ENCODE measurements around the gene CERS3. TPM values are rescaled to one million over a fixed set of nuclear protein-coding genes. Genes with fewer than 3 reads are reported as not detected.
A peak's percentile ranks its signal among the peaks of the same experiment; 100 is the strongest.

The CERS3 gene
- total and polyA plus RNA-seq, 4 donors: not detected

DNA sequence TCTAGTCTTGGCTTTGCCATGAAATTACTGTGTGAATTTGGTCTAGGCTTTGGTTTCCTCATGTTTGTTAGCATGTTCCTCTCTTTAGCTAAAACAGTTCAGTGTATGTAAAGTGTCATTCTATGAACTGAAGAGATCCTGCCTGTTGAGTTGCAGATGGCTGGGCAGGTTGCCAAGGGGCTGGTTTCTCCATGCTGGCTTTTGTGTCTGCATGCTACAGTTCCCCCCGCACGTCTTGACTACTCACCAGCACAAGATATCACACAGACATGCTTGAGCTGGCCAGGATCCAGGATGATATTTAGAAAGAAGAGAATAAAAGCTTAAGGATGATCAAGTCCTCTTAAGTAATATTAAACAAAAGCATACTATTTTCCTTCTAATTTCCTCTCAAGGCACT, 90.2 kb downstream of the CERS3 start:
- Histone ChIP-seq H3K27me3 (ENCODE audit: control insufficient read depth in 4 of 4, insufficient read depth in 4 of 4, low read length in 3 of 4) (no peaks in the 10 kb centered on the region), H3K36me3 (ENCODE audit: control insufficient read depth in 4 of 4, insufficient read depth in 3 of 4, low read depth in 1 of 4, low read length in 3 of 4) (no peaks in the 10 kb centered on the region), H3K27ac (ENCODE audit: low read depth in 1 of 2, low read length in 2 of 2) (no peak overlapping the region), H3K9me3 (ENCODE audit: control insufficient read depth in 4 of 4, low read length in 3 of 4) (no peaks in the 10 kb centered on the region), H3K9ac (ENCODE audit: low read depth in 1 of 2, low read length in 2 of 2) (no peak overlapping the region), H3K4me3 (ENCODE audit: low read depth in 1 of 3, low read length in 3 of 3) (no peak overlapping the region), H3K4me1 (ENCODE audit: control insufficient read depth in 4 of 4, insufficient read depth in 4 of 4, low read length in 3 of 4) (no peaks in the 10 kb centered on the region)
- 65% methylated on average over 2 of the region's 2 CpGs for WGBS
- DNase-seq (ENCODE audit: low spot score): peak; percentile 42
- TF ChIP-seq GABPA (IDR thresholded peaks at IDR 0.05 in 1 of 2, conservative IDR thresholded peaks at IDR 0.05 in 1 of 2) (no peak), EGR1 (IDR thresholded peaks at IDR 0.05; ENCODE audit: low read depth in 2 of 2) (no peak), NR2F2 (IDR thresholded peaks at IDR 0.05) (no peak), JUND (IDR thresholded peaks at IDR 0.05) (no peak), FOXA2 (IDR thresholded peaks at IDR 0.05) (no peak), SP1 (IDR thresholded peaks at IDR 0.05) (no peak), HNF4G (IDR thresholded peaks at IDR 0.05) (no peak)
- TF ChIP-seq, protein P1, sequence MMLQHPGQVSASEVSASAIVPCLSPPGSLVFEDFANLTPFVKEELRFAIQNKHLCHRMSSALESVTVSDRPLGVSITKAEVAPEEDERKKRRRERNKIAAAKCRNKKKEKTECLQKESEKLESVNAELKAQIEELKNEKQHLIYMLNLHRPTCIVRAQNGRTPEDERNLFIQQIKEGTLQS (IDR thresholded peaks at IDR 0.05): no peak
- TF ChIP-seq, protein P2, sequence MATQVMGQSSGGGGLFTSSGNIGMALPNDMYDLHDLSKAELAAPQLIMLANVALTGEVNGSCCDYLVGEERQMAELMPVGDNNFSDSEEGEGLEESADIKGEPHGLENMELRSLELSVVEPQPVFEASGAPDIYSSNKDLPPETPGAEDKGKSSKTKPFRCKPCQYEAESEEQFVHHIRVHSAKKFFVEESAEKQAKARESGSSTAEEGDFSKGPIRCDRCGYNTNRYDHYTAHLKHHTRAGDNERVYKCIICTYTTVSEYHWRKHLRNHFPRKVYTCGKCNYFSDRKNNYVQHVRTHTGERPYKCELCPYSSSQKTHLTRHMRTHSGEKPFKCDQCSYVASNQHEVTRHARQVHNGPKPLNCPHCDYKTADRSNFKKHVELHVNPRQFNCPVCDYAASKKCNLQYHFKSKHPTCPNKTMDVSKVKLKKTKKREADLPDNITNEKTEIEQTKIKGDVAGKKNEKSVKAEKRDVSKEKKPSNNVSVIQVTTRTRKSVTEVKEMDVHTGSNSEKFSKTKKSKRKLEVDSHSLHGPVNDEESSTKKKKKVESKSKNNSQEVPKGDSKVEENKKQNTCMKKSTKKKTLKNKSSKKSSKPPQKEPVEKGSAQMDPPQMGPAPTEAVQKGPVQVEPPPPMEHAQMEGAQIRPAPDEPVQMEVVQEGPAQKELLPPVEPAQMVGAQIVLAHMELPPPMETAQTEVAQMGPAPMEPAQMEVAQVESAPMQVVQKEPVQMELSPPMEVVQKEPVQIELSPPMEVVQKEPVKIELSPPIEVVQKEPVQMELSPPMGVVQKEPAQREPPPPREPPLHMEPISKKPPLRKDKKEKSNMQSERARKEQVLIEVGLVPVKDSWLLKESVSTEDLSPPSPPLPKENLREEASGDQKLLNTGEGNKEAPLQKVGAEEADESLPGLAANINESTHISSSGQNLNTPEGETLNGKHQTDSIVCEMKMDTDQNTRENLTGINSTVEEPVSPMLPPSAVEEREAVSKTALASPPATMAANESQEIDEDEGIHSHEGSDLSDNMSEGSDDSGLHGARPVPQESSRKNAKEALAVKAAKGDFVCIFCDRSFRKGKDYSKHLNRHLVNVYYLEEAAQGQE (IDR thresholded peaks at IDR 0.05): no peak

DNA sequence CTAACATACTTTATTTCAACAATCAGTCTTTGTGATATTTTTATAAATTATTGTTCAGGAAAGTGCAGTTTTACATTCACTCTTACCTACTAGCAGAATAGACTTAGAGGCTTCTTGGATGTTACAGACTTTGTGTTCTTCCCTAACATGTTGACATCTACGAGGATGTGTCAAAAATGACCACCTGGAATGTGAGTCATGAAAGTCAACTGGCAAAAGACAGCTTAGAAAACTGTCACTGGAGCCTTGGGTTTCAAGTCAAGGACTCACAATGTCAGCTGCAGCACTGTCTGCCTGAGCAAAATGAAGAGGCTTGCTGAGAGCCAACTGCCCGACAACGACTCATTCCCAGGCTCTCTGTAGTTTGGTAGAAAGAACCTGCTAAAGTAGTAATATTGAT, 91.5 kb downstream of the CERS3 start:
- no peaks in the 10 kb centered on the region for H3K27me3 ChIP-seq (ENCODE audit: control insufficient read depth in 4 of 4, insufficient read depth in 4 of 4, low read length in 3 of 4)
- no peak for TF ChIP-seq RAD21 (IDR thresholded peaks at IDR 0.05)
- TF ChIP-seq, protein P1 (IDR thresholded peaks at IDR 0.05): no peak
- TF ChIP-seq HNF4A (conservative IDR thresholded peaks at IDR 0.05): no peak
- no peak for TF ChIP-seq RXRA (IDR thresholded peaks at IDR 0.05)
- TF ChIP-seq GABPA (IDR thresholded peaks at IDR 0.05 in 1 of 2, conservative IDR thresholded peaks at IDR 0.05 in 1 of 2): no peak
- TF ChIP-seq YY1 (IDR thresholded peaks at IDR 0.05): no peak
- no peak for TF ChIP-seq SP1 (IDR thresholded peaks at IDR 0.05)
- TF ChIP-seq TAF1 (conservative IDR thresholded peaks at IDR 0.05): no peak
- no peak for TF ChIP-seq FOXA1 (IDR thresholded peaks at IDR 0.05)
- no peak for TF ChIP-seq EGR1 (IDR thresholded peaks at IDR 0.05; ENCODE audit: low read depth in 2 of 2)
- no peak for TF ChIP-seq FOXA2 (IDR thresholded peaks at IDR 0.05)
- TF ChIP-seq, protein P3, sequence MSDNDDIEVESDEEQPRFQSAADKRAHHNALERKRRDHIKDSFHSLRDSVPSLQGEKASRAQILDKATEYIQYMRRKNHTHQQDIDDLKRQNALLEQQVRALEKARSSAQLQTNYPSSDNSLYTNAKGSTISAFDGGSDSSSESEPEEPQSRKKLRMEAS (IDR thresholded peaks at IDR 0.05): no peak
- TF ChIP-seq, protein P4, sequence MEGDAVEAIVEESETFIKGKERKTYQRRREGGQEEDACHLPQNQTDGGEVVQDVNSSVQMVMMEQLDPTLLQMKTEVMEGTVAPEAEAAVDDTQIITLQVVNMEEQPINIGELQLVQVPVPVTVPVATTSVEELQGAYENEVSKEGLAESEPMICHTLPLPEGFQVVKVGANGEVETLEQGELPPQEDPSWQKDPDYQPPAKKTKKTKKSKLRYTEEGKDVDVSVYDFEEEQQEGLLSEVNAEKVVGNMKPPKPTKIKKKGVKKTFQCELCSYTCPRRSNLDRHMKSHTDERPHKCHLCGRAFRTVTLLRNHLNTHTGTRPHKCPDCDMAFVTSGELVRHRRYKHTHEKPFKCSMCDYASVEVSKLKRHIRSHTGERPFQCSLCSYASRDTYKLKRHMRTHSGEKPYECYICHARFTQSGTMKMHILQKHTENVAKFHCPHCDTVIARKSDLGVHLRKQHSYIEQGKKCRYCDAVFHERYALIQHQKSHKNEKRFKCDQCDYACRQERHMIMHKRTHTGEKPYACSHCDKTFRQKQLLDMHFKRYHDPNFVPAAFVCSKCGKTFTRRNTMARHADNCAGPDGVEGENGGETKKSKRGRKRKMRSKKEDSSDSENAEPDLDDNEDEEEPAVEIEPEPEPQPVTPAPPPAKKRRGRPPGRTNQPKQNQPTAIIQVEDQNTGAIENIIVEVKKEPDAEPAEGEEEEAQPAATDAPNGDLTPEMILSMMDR (IDR thresholded peaks at IDR 0.05; ENCODE audit: low read depth, low read length, missing input control): no peak
- TF ChIP-seq HNF4G (IDR thresholded peaks at IDR 0.05): no peak
- TF ChIP-seq JUND (IDR thresholded peaks at IDR 0.05): no peak
- TF ChIP-seq, protein P5, sequence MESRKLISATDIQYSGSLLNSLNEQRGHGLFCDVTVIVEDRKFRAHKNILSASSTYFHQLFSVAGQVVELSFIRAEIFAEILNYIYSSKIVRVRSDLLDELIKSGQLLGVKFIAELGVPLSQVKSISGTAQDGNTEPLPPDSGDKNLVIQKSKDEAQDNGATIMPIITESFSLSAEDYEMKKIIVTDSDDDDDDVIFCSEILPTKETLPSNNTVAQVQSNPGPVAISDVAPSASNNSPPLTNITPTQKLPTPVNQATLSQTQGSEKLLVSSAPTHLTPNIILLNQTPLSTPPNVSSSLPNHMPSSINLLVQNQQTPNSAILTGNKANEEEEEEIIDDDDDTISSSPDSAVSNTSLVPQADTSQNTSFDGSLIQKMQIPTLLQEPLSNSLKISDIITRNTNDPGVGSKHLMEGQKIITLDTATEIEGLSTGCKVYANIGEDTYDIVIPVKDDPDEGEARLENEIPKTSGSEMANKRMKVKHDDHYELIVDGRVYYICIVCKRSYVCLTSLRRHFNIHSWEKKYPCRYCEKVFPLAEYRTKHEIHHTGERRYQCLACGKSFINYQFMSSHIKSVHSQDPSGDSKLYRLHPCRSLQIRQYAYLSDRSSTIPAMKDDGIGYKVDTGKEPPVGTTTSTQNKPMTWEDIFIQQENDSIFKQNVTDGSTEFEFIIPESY (IDR thresholded peaks at IDR 0.05): no peak
- TF ChIP-seq, protein P2 (IDR thresholded peaks at IDR 0.05): no peak
- TF ChIP-seq NR2F2 (IDR thresholded peaks at IDR 0.05): no peak
- no peaks in the 10 kb centered on the region for H3K9me3 ChIP-seq (ENCODE audit: control insufficient read depth in 4 of 4, low read length in 3 of 4)
- H3K9ac ChIP-seq (ENCODE audit: low read depth in 1 of 2, low read length in 2 of 2): no peak overlapping the region
- H3K27ac ChIP-seq (ENCODE audit: low read depth in 1 of 2, low read length in 2 of 2): no peak overlapping the region
- WGBS: 83% methylated on average over 3 of the region's 3 CpGs
- no peak for DNase-seq (ENCODE audit: low spot score)
- no peaks in the 10 kb centered on the region for H3K4me1 ChIP-seq (ENCODE audit: control insufficient read depth in 4 of 4, insufficient read depth in 4 of 4, low read length in 3 of 4)
- H3K36me3 ChIP-seq (ENCODE audit: control insufficient read depth in 4 of 4, insufficient read depth in 3 of 4, low read depth in 1 of 4, low read length in 3 of 4): no peaks in the 10 kb centered on the region
- no peak overlapping the region for H3K4me3 ChIP-seq (ENCODE audit: low read depth in 1 of 3, low read length in 3 of 3)

Data from liver (tissue), 9 donors.